Stimulated activated CD4-positive, alpha-beta T cell treated with anti-CD3 and anti-CD28 coated beads, Interleukin-4, amount 100 ng/mL, for 4 hours (primary cell): ENCODE measurements around the gene DSCAML1.
"Not testable (repeated sequence)": the region's sequence is repeated elsewhere in the genome, so short reads cannot be mapped to it uniquely, and the experiment has no call there.

ENCODE experiments used
- DNase-seq, 2 experiments: peaks; one replicate each; pipeline ENCODE4 v3.0.0-alpha.2; 2020

Gene DSCAML1

DNA sequence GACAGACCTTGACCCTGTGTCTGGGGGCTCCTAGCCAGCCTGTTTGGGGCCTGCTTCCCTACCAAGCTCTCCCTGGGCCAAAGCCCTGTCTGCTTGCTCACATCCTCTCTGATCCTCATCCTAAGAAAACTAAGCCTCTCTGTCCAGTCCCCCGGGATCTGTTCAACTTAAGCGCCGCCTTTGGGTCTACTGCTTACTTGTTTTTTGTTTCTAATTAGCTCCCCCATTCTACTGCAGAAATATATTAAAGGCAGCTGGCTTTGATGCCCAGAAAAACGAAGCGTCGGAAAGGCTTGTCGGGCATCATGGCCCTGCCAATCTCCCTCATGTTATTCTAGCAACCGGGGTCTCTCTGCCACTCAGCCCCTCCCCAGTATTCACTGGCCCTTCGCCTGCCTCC, 3.4 kb downstream of the DSCAML1 start:
- no peak for DNase-seq

DNA sequence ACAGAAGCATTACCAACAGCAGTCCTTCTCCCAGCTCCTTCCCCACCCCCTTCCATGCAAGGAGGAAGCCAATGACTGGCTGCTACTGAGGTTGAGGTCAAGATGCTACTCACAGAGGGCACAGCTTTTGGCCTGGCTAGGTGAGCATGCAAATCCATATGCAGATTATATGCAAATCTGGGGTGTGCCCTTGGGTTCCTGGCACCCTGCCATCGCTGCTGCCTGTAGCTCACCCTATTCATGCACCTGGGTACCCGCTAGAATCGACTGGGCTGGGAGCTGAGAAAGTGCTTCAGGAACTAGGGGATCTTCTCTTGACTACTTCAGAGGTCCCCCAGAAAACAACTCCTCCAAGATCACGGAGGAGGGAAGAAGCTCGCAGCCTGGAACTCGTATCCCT, 4.0 kb downstream of the DSCAML1 start:
- DNase-seq, result no peak

DNA sequence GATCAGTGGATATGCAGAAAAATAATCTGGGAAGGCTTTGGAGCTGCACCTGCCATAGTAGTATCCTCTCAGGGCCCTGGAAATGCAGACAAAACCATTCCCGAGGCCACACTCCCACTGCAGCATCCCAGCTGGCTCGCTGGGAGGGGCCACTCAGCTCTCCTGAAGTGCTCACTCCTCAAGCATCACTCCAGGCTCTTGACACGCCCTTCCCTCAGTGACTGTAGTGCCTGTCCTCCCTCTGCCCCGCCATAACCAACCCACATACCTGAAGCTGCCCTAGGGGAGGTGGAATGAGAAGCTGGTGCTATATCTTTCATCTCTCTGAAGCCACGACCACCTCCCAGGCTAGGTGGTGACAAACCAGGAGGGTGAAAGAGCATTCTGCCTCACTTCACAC, 4.8 kb downstream of the DSCAML1 start:
- DNase-seq, result no peak

DNA sequence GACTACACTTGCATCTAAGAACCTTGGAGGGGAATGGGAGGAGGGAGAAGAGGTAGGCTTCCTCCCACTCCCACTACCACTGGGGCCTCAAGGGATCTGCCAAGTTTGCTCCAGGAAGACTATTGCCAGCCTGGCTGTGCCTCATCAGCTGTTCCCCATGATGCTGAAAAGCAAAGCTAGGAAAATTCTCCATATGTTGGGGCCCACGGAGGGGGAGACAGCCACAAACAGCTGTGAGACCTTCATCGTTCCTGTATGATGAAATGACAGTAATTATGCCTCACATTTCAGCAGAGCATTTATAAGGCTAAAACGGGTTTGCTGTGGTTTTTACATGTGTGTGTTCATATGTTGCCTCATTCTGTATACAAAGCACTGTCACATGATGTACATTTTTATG, 6.7 kb downstream of the DSCAML1 start:
- DNase-seq, result no peak

DNA sequence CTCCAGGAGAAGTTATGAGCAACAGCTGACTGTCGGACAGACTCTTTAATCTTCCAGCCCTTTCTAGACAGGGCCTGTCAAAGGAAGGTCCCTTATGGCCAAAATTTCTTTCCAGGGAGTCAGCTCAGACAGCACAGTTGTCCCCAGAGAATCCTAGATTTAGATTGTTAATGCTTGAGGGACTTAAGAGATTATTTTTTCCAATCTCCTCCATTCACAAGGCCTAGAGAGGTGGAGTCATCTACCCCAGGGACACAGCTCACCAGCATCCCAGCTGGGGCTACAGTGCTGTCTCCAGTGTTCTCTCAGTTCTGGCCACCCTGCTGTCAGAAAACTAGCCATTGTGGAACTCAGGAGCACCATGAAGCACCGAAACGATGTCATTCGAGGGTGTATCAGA, 7.8 kb downstream of the DSCAML1 start:
- no peak for DNase-seq

DNA sequence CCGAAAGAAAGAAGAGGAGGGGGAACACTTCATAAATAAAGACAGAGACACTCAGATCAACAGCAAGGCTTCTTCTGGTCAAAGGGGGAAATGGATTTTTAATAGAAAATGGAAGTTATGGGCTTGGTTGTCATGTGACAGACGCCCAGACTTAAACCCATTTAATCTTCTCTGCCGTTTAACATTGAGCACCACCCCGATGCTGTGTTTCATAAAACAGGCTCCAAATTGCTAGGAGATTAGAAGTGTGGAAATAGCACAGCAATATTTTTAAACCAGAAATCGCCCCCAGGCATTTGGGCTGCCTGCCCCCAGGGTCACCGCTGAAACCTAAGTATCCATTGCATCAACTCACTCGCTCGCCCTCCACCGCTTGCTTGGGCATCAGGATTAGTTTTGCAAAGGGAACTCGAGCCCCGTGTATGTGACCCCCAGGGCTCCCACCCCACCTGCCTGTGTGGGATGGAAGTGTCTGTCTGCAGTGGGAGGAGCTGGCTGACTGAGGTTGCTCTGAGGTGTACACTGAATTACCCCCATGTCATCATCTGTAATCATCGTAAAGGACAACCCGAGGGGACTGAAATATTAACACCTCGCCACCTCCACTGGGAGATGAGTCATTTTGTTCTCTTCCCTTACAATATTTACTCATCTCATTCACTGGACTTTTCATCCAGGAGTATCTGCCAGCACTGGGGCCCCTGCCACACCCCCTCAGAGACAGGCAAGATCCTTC, 10.7 kb downstream of the DSCAML1 start:
- DNase-seq, result no peak

DNA sequence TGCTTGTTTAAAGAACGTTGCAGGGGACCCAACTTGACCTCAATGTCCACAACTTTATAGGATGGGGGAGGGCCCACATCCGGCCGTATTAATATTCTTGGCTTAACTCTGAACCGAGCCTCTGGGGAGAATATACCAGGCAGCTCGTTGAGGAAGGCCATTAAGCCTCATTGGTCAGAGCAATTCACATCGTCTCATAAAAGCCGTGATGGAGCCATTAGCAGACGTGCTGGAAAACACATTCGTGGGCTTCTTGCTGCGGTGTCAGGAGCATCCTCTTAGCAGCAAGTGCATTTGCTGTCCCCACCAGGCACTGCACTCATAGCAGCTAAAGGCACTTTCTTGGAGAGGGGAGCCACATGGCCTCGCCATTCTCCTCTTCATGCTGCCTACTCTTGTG, 14.9 kb downstream of the DSCAML1 start:
- DNase-seq, result no peak

DNA sequence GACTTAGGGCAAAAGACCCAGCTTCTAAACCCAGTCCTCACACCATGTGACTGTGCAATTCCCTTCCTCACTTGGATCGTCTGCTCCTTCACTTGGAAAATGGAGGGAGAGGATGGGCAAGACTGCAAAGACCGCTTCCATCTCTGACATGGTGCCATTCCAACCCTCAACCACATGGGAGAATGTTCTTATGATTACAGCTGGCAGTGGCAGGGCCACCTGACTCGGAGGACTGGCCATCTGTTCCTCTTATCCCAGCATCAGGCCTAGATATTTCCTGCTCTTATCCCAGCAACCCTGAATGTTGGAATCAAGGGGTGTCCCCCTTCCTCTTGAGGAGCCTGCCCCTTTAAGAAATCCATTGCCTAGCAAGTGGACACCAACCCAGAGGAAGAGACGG, 15.4 kb downstream of the DSCAML1 start:
- no peak for DNase-seq

DNA sequence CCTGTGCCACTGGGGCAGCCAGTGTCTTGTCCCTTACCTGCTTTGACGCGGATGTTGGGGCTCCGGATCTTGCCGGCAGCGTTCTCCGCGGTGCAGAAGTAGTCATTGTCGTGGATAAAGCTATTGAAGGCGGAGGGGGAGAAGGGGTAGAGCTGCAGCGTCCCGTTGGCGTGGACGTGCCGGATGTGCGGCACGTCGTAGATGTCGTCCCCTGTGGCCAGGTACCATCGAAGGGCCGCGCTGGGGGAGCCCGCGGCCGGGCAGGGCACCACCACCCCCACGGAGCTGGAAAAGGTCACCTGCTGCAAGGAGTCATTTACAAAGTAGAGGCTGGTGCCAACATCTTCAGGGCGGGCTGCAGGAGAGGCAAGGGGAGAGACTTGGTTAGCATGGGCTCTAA, 16.6 kb downstream of the DSCAML1 start:
- DNase-seq, result no peak

DNA sequence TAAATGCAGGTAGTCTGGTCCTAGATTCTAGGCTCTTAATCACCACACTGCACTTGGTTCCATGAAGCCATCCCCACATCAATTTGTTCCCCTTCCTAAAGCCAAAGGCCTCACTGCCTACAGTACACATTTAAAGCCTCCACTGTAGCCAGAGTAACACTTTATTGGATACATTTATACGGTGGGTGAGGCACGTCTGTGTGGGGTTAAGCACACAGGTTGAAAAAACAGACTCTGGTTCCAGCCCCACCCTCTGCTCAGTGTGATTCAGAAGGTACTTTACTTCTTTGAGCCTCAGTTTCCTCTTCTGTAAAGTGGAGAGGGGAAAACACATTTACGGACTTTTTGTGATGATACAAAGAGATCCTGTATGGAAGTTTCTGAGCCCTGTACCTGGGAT, 22.5 kb downstream of the DSCAML1 start:
- DNase-seq, result no peak

DNA sequence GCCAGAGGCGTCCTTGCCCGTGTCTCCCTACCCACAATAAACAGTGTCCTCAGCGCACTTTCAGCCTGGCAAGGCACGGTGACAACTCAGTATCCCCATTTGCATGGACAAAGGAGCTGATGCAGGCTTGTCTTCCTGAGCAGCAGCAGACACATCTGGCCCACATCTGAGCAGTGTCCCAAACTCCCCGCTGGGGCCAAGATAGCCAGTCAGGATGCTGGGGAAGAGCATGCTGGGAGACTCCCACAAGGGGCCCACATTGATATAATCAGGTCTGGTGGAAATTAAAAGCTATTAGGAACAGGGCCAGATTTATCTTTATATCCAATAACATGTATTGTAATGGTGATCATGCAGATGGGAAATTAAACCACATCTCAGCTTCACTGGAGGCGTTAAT, 24.7 kb downstream of the DSCAML1 start:
- no peak for DNase-seq

DNA sequence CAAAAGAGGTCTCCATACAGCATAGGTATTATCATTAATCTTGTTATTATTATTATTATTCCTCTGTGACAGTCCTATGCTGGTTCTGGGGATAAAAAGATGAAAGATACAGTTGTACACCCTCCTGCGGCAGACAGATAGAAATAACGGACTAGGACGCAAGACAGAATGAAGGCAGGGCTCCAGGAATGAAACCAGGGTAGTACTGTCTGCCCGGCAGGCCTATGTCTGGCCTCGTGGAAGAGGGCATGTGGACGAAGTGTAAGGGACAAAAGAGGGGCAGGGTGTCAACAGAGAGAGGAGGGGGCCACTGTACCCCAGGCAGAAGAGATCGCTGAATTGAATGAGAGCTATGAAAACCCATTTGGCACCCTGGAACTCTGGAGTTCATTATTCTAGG, 25.2 kb downstream of the DSCAML1 start:
- no peak for DNase-seq

DNA sequence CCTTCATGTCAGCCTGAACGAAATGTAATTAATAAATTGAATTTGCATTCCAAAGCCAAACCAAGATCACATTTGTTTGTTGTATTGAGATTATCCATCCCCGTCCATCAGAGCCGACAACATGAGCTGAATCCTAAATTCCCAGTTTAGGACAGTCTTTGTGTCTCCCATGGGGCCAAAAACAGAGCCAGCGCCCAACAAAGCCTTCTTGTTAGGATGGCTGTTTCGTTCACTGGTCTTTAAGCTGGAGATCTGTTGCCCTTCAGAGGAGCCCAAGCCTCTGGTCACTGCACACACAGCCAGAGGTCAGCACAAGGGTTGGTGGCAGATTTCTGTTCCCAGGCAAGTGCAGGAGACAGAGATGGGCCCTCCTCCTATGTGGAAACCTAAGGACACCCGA, 25.8 kb downstream of the DSCAML1 start:
- no peak for DNase-seq

DNA sequence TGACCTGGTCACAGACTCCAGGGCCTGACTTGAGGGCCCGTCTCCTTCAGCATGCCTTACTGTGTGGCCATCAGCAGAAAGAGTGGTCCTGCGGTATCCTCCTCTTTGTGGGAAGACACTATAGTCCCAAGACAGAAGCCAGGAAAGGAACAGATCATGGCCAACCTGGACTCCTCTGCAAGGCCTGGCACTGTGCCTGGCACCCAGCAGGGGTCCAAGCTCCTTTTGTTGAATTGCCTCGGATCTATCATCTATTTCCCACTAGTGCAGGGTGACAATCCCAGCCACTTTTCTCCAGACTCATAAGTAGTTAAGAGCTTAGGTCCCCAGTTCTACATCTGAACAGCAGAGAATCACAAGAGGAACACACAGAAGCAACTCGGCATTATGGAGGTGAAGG, 27.0 kb downstream of the DSCAML1 start:
- DNase-seq, result no peak

DNA sequence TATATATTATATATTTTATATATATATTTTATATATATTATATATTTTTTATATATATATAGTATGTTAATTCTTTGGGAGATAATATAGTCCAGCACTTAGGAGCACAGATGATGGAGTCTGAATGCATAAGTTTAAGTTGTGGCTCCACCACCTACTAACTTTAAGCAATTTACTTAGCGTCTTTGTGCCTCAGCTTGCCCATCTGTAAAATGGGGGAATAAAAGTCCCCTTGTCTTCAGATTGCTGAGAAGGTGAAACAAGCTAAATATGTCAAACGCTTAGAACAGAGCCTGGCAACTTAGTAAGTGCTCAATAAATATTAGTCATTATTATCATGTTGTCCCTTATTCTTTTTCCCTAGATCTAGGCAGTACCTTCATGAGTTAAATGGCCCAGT, 27.5 kb downstream of the DSCAML1 start:
- DNase-seq, result no peak

DNA sequence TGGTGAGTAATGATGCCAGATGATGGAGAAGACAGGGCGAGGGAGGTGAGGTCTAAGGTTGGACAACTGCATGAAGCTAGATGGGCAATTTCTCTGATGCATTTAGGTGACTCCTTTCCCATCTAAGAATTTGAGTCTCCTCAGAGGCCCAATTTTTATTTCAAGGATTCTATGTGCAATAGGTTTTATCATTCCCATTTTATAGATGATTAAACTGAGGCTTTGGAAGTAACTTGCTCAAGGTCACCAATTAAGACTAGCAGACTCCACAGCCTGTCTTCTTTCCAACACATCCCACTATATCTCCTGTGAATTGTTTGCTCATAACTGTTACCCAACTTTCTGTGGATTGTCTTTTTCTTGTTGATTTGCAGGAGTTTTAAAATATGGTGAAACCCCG, 28.5 kb downstream of the DSCAML1 start:
- no peak for DNase-seq

DNA sequence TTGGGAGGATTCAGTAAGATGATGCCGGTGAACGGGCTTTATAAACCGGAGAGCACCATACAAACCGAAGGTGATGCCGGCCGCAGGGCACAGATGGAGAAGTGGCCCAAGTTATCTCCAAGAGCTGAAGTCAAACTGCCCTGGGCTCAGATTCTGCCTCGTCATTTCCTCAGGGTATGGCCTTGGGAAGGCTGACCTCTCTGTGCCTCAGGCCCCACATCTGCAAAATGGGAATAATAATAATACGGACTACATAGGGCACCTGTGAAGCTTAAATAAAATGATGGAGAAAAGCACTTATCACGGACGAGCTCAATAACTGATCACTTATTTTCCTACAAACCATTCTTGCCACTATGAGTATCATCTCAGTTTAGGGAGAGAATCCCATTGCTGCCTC, 29.9 kb downstream of the DSCAML1 start:
- DNase-seq, result no peak

DNA sequence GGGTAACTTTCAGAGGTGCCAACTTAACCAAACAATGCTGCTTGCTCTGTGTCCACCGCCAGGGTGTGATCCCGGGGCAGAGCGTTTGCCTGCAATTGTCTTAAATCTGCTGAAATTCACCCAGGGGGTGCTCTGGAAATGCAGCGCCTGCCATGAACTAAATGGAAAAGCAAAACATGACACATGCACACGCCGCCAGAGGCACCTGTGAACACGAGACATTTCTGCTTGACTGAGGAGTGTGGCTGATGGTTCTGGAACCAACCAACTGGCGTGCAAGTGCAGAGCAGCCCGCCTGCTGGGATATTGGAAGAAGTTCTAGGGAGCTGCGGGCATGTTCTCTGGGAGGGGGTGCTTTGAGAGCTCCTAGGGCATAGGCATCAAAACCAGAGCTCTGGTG, 30.4 kb downstream of the DSCAML1 start:
- DNase-seq, result no peak

DNA sequence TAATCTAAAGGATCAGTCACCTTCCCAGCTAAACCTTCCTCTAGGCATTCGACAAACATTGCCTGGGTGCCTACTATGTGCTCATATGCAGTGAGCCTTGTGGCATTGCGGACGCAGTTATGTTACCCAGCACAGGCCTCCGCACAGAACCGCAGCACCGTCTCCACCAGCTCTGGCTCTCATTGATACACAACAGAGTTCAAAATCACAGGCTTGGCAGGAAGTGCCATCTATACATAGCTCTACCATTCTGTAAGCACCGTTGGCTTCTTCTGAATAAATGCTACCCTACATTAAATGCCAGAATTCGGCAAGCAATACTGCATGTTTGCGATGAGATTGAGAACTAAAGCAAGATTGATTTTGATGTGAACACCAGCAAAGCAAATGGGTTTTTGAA, 31.0 kb downstream of the DSCAML1 start:
- no peak for DNase-seq

DNA sequence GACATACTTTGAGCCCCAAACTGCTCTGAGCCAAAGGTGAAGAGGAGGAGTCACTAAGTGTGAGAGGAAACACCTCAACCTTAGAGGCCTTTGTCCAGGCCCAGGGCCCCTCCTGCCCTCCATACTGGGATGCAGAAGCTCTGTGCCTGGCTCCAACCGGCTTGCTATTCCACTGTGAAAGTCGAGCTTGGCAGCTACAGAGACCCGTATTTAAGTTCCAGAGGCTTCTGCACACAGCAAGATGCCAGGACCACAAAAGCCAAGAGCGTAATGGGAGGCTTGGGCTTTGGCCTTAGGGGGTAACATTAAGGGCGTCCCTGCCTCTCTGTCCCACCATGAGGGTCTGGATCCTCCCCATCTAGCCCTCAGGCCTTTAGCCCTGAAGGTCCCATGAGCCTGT, 31.9 kb downstream of the DSCAML1 start:
- no peak for DNase-seq

DNA sequence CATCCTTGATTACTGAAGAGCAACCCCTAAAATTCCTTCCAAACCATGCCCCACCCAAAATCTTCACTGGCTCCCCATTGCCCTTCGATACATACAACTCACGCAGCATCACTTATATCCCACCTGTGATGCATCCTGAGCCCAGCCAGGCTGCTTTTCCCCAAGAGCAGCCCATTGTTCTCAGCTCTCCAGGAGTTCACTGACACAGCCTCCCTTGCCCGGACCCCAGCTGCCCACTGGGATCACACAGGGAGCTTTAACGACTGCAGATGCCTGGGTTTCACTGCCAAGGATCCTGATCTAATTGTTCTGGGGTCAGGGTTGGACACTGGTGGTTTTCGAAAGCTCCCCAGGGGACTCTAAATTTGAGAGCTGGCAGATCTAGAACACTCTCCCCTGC, 33.6 kb downstream of the DSCAML1 start:
- not testable (repeated sequence) for DNase-seq

DNA sequence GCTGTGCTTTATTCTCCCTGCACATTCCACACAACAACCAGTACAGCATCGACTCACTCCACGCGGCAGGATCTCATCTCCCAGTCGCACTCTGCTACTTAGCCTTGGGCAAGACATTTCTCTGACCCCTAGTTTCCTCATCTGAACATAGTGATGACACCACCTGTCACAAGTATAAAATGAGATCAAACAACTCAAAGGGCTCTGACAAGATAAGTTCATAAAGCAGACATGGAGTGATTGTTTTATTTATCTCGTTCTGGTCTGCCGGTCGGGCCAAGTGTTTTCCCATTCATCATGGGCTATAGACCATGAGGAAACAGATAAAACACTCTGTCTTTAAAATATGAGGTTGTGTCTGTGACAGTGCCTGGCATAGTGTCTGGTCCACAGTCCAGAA, 35.0 kb downstream of the DSCAML1 start:
- no peak for DNase-seq

DNA sequence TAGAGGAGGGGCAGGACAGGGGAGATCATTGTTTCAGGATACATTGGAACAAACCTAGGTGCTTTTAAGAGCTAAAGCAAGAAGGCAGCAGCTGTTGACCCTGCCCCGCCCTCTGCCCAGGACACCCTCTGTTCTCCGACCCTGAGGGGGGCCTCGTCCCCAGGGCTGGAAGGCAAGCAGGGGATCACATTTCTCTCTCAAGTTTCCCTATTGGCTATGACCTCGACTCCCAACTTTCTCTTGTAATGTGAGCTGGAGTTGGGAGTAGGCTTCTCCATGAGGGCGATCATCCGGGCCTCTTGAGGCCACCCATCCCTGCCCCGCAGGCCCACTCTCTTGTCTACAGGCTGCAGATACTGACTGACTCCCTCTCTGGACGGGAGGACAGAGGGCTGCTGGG, 37.7 kb downstream of the DSCAML1 start:
- DNase-seq, result no peak

DNA sequence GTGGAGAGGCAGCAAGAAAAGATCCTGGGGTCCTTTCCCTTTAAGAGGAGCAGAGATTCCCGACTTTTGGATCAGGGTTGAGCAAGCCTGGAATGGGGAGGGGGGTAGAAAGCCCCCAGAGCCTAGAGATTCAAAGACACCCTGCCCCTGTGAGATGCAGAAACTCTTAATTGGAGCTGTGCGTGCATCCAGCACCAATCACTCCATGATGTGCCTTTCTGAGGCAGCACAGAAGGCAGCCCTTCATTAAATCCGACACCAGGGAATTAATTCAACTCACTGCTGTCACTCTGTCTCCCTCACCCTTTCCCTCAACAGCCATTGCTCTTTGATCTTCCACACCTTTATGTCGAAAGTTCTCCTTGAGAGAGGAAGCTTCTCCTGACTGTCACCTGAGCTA, 43.0 kb downstream of the DSCAML1 start:
- DNase-seq, result no peak

DNA sequence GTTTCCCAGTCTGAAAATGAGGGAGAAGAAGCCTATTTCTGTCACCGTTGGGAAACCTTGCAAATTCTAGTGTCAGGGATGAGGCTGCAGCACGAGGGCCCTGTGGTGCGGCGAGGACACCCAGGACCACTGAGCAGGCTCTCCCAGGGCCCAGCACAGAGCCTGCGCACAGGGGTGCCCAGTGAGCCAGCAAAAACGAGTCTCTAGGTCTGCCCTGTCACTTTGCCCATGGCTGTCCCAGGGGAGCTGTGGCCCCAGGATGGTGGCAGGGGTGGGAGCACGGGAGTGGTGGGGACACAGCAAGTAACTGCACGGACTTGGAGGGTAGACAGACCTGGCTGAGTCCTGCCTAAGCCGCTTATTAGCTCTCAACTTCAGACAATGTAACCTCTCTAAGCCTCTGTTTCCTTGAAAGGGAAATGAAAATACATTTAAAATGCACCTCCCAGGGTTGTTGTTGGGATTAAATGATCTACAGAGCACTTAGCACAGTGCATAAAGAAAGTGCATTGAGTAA, 44.2 kb downstream of the DSCAML1 start:
- no peak for DNase-seq
